ENCODE data around the gene DDX1. TPM values are rescaled to one million over a fixed set of nuclear protein-coding genes. Genes with fewer than 3 reads are reported as not detected.
"Not testable (repeated sequence)": the region's sequence is repeated elsewhere in the genome, so short reads cannot be mapped to it uniquely, and the experiment has no call there.

Gene DDX1
- total RNA-seq, 2 experiments from 2014 or later: 70.2 to 72.1 TPM

- no peak overlapping the region for H3K27ac Mint-ChIP-seq
- H3K9me3 Mint-ChIP-seq (ENCODE audit: insufficient read depth): no peaks in the 10 kb centered on the region
- H3K4me1 Mint-ChIP-seq (ENCODE audit: low read depth): no peaks in the 10 kb centered on the region
- ATAC-seq (no peak), DNase-seq (no peak)
- peaks cover 63% of the 10 kb centered on the region for H3K36me3 Mint-ChIP-seq (ENCODE audit: low read depth)
- H3K4me3 Mint-ChIP-seq: no peak overlapping the region
- H3K27me3 Mint-ChIP-seq (ENCODE audit: low read depth): no peaks in the 10 kb centered on the region
- ChIA-PET POLR2A (no interaction called here), CTCF (no interaction called here)
Measured at GRCh38 chr2:15602393-15602792, 10.7 kb downstream of the DDX1 start.

GRCh38 chr2:15603044-15603765 lies 11.5 kb downstream of the DDX1 start:
- CTCF ChIA-PET: no interaction called here
- DNase-seq: no peak
- Mint-ChIP-seq H3K4me3 (no peak overlapping the region), H3K9me3 (ENCODE audit: insufficient read depth) (no peaks in the 10 kb centered on the region), H3K4me1 (ENCODE audit: low read depth) (no peaks in the 10 kb centered on the region), H3K27me3 (ENCODE audit: low read depth) (no peaks in the 10 kb centered on the region), H3K27ac (no peak overlapping the region), H3K36me3 (ENCODE audit: low read depth) (peaks cover 69% of the 10 kb centered on the region)
- no peak for ATAC-seq
- POLR2A ChIA-PET: no interaction called here

- H3K27ac Mint-ChIP-seq: no peak overlapping the region
- no peak overlapping the region for H3K4me3 Mint-ChIP-seq
- POLR2A ChIA-PET: no interaction called here
- DNase-seq: no peak
- no peaks in the 10 kb centered on the region for H3K9me3 Mint-ChIP-seq (ENCODE audit: insufficient read depth)
- no peaks in the 10 kb centered on the region for H3K4me1 Mint-ChIP-seq (ENCODE audit: low read depth)
- CTCF ChIA-PET: no interaction called here
- no peak for ATAC-seq
- no peaks in the 10 kb centered on the region for H3K27me3 Mint-ChIP-seq (ENCODE audit: low read depth)
- peaks cover 68% of the 10 kb centered on the region for H3K36me3 Mint-ChIP-seq (ENCODE audit: low read depth)
Measured at GRCh38 chr2:15603948-15604347, 12.3 kb downstream of the DDX1 start.

GRCh38 chr2:15605721-15606120 lies 14.1 kb downstream of the DDX1 start:
- no peak for DNase-seq
- ChIA-PET POLR2A (no interaction called here), CTCF (no interaction called here)
- peaks cover 74% of the 10 kb centered on the region for H3K36me3 Mint-ChIP-seq (ENCODE audit: low read depth)
- ATAC-seq: no peak
- H3K27ac Mint-ChIP-seq: no peak overlapping the region
- H3K9me3 Mint-ChIP-seq (ENCODE audit: insufficient read depth): no peaks in the 10 kb centered on the region
- no peaks in the 10 kb centered on the region for H3K4me1 Mint-ChIP-seq (ENCODE audit: low read depth)
- no peaks in the 10 kb centered on the region for H3K27me3 Mint-ChIP-seq (ENCODE audit: low read depth)
- H3K4me3 Mint-ChIP-seq: no peak overlapping the region

GRCh38 chr2:15606481-15607441 lies 15.1 kb downstream of the DDX1 start:
- H3K4me3 Mint-ChIP-seq: no peak overlapping the region
- DNase-seq (no peak), ATAC-seq (no peak)
- ChIA-PET CTCF (no interaction called here), POLR2A (no interaction called here)
- no peaks in the 10 kb centered on the region for H3K4me1 Mint-ChIP-seq (ENCODE audit: low read depth)
- H3K27ac Mint-ChIP-seq: no peak overlapping the region
- no peaks in the 10 kb centered on the region for H3K27me3 Mint-ChIP-seq (ENCODE audit: low read depth)
- H3K9me3 Mint-ChIP-seq (ENCODE audit: insufficient read depth): no peaks in the 10 kb centered on the region
- H3K36me3 Mint-ChIP-seq (ENCODE audit: low read depth): peaks cover 65% of the 10 kb centered on the region

- ATAC-seq: no peak
- Mint-ChIP-seq H3K9me3 (ENCODE audit: insufficient read depth) (no peaks in the 10 kb centered on the region), H3K4me1 (ENCODE audit: low read depth) (no peaks in the 10 kb centered on the region), H3K27ac (no peak overlapping the region), H3K4me3 (no peak overlapping the region), H3K36me3 (ENCODE audit: low read depth) (peaks cover 55% of the 10 kb centered on the region), H3K27me3 (ENCODE audit: low read depth) (no peaks in the 10 kb centered on the region)
- DNase-seq: no peak
- POLR2A ChIA-PET: no interaction called here
- CTCF ChIA-PET: no interaction called here
Measured at GRCh38 chr2:15607709-15608391, 16.2 kb downstream of the DDX1 start.

GRCh38 chr2:15608392-15608761 lies 16.7 kb downstream of the DDX1 start:
- H3K27ac Mint-ChIP-seq: no peak overlapping the region
- DNase-seq: no peak
- ChIA-PET CTCF (no interaction called here), POLR2A (no interaction called here)
- H3K9me3 Mint-ChIP-seq (ENCODE audit: insufficient read depth): no peaks in the 10 kb centered on the region
- H3K4me1 Mint-ChIP-seq (ENCODE audit: low read depth): no peaks in the 10 kb centered on the region
- H3K4me3 Mint-ChIP-seq: no peak overlapping the region
- ATAC-seq: no peak
- peaks cover 51% of the 10 kb centered on the region for H3K36me3 Mint-ChIP-seq (ENCODE audit: low read depth)
- no peaks in the 10 kb centered on the region for H3K27me3 Mint-ChIP-seq (ENCODE audit: low read depth)

- H3K36me3 Mint-ChIP-seq (ENCODE audit: low read depth): peaks cover 45% of the 10 kb centered on the region
- no peaks in the 10 kb centered on the region for H3K4me1 Mint-ChIP-seq (ENCODE audit: low read depth)
- POLR2A ChIA-PET: no interaction called here
- CTCF ChIA-PET: no interaction called here
- ATAC-seq (no peak), DNase-seq (no peak)
- no peak overlapping the region for H3K4me3 Mint-ChIP-seq
- no peaks in the 10 kb centered on the region for H3K9me3 Mint-ChIP-seq (ENCODE audit: insufficient read depth)
- H3K27me3 Mint-ChIP-seq (ENCODE audit: low read depth): no peaks in the 10 kb centered on the region
- no peak overlapping the region for H3K27ac Mint-ChIP-seq
Measured at GRCh38 chr2:15609341-15610042, 17.8 kb downstream of the DDX1 start.

GRCh38 chr2:15610430-15610952 lies 18.8 kb downstream of the DDX1 start:
- ChIA-PET POLR2A (interaction anchor here (0.6 kb wide), 1 partner anchor 522 kb away, joined by 3 read pairs; no protein-coding TSS in a partner anchor), CTCF (no interaction called here)
- Mint-ChIP-seq H3K9me3 (ENCODE audit: insufficient read depth) (no peaks in the 10 kb centered on the region), H3K27ac (no peak overlapping the region), H3K27me3 (ENCODE audit: low read depth) (no peaks in the 10 kb centered on the region), H3K4me1 (ENCODE audit: low read depth) (peaks cover 6% of the 10 kb centered on the region), H3K4me3 (no peak overlapping the region), H3K36me3 (ENCODE audit: low read depth) (peaks cover 39% of the 10 kb centered on the region)
- ATAC-seq (no peak), DNase-seq (no peak)

- H3K27me3 Mint-ChIP-seq (ENCODE audit: low read depth); H3K4me1 Mint-ChIP-seq (ENCODE audit: low read depth); CTCF ChIA-PET; ATAC-seq; H3K4me3 Mint-ChIP-seq; H3K27ac Mint-ChIP-seq; POLR2A ChIA-PET; DNase-seq; H3K9me3 Mint-ChIP-seq (ENCODE audit: insufficient read depth): not testable (repeated sequence)
- peaks cover 36% of the 10 kb centered on the region for H3K36me3 Mint-ChIP-seq (ENCODE audit: low read depth)
Measured at GRCh38 chr2:15612101-15612500, 20.4 kb downstream of the DDX1 start.

GRCh38 chr2:15613736-15614429 lies 22.2 kb downstream of the DDX1 start:
- H3K4me1 Mint-ChIP-seq (ENCODE audit: low read depth): peaks cover 10% of the 10 kb centered on the region
- H3K27ac Mint-ChIP-seq: no peak overlapping the region
- no peak for DNase-seq
- ChIA-PET POLR2A (no interaction called here), CTCF (interaction anchor here (1.6 kb wide), 1 partner anchor 36 kb away, joined by 5 read pairs; no protein-coding TSS in a partner anchor)
- H3K4me3 Mint-ChIP-seq: no peak overlapping the region
- H3K9me3 Mint-ChIP-seq (ENCODE audit: insufficient read depth): no peaks in the 10 kb centered on the region
- ATAC-seq: no peak
- no peaks in the 10 kb centered on the region for H3K27me3 Mint-ChIP-seq (ENCODE audit: low read depth)
- peaks cover 24% of the 10 kb centered on the region for H3K36me3 Mint-ChIP-seq (ENCODE audit: low read depth)
